HEK293 (cell line): ENCODE measurements around the gene APRT.
A peak's percentile ranks its signal among the peaks of the same experiment; 100 is the strongest.

Experiments used
- CTCF ChIA-PET: fragments of 350-600 bp; formaldehyde crosslinking; extraction: SDS; loops from one replicate; lab custom pipeline; 2021; ENCODE audit warnings: antibody characterized with exemption; lab: Yijun Ruan, JAX
- POLR2A ChIA-PET: fragments of 300-600 bp; formaldehyde crosslinking; extraction: SDS; loops from one replicate; lab custom pipeline; 2020; ENCODE audit warnings: antibody characterized with exemption, inconsistent platforms; lab: Yijun Ruan, JAX
- H3K27ac ChIP-seq: fragments of 200-500 bp; sonication (Bioruptor generic); 2 replicates; pipeline ENCODE4 v1.5.1; 2014; ENCODE audit warnings: low read depth, low read length, control low read depth, inconsistent platforms; ENCODE audit errors: extremely low read depth
- H3K36me3 ChIP-seq, 2 experiments: fragments of 200-500 bp in 1 of 2; sonication (Bioruptor generic) in 1 of 2; 1 replicate in 1 of 2; 2 replicates in 1 of 2; pipeline ENCODE4 v1.5.1; 2014 to 2017; ENCODE audit warnings: inconsistent platforms in 2 of 2, low read length in 2 of 2; ENCODE audit not compliant: control insufficient read depth in 2 of 2, insufficient read depth in 1 of 2
- H3K4me1 ChIP-seq: fragments of 200-500 bp; sonication (Bioruptor generic); 2 replicates; pipeline ENCODE4 v1.5.1; 2014; ENCODE audit warnings: mild to moderate bottlenecking, low read length, inconsistent platforms; ENCODE audit not compliant: control insufficient read depth, insufficient read depth
- H3K4me3 ChIP-seq: 2 replicates; pipeline ENCODE4 v1.5.1; 2011; ENCODE audit warnings: low read depth, mild to moderate bottlenecking, control low read depth, low read length, moderate library complexity
- H3K9me3 ChIP-seq: fragments of 200-500 bp; sonication (Bioruptor generic); 2 replicates; pipeline ENCODE4 v1.5.1; 2014; ENCODE audit warnings: low read depth, low read length, inconsistent platforms; ENCODE audit not compliant: control insufficient read depth, insufficient read depth
- AEBP2 ChIP-seq: fragments of 450-650 bp; formaldehyde crosslinking; IDR thresholded peaks from 2 replicates; pipeline ENCODE4 v1.5.1; 2016; ENCODE audit warnings: missing biosample characterization, missing genetic modification characterization, borderline replicate concordance
- BCL11A ChIP-seq: fragments of 450-650 bp; formaldehyde crosslinking; IDR thresholded peaks from 2 replicates; pipeline ENCODE4 v1.5.1; 2016; ENCODE audit warnings: low read depth, missing biosample characterization, missing genetic modification characterization
- GLI4 ChIP-seq: fragments of 450-650 bp; formaldehyde crosslinking; IDR thresholded peaks from 2 replicates; pipeline ENCODE4 v1.5.1; 2016; ENCODE audit warnings: missing biosample characterization, missing genetic modification characterization
- GLIS1 ChIP-seq: fragments of 450-650 bp; formaldehyde crosslinking; IDR thresholded peaks from 2 replicates; pipeline ENCODE4 v1.5.1; 2016; ENCODE audit warnings: missing biosample characterization, missing genetic modification characterization
- HIC1 ChIP-seq: fragments of 450-650 bp; formaldehyde crosslinking; IDR thresholded peaks from 2 replicates; pipeline ENCODE4 v1.5.1; 2016; ENCODE audit warnings: missing biosample characterization, missing genetic modification characterization
- SCRT1 ChIP-seq: fragments of 450-650 bp; formaldehyde crosslinking; IDR thresholded peaks from 2 replicates; pipeline ENCODE4 v1.5.1; 2016; ENCODE audit warnings: missing biosample characterization, missing genetic modification characterization, borderline replicate concordance
- ZBTB10 ChIP-seq: fragments of 450-650 bp; formaldehyde crosslinking; IDR thresholded peaks from 2 replicates; pipeline ENCODE4 v1.5.1; 2016; ENCODE audit warnings: missing biosample characterization, missing genetic modification characterization
- ZNF18 ChIP-seq: fragments of 450-650 bp; formaldehyde crosslinking; IDR thresholded peaks from 2 replicates; pipeline ENCODE4 v1.5.1; 2016; ENCODE audit warnings: missing biosample characterization, missing genetic modification characterization
- ZNF394 ChIP-seq: fragments of 450-650 bp; formaldehyde crosslinking; IDR thresholded peaks from 2 replicates; pipeline ENCODE4 v1.5.1; 2016; ENCODE audit warnings: missing biosample characterization, missing genetic modification characterization, mild to moderate bottlenecking, moderate library complexity, borderline replicate concordance
- ZNF692 ChIP-seq: fragments of 450-650 bp; formaldehyde crosslinking; IDR thresholded peaks from 2 replicates; pipeline ENCODE4 v1.5.1; 2016; ENCODE audit warnings: missing biosample characterization, missing genetic modification characterization
- ZNF768 ChIP-seq: fragments of 450-650 bp; formaldehyde crosslinking; IDR thresholded peaks from 2 replicates; pipeline ENCODE4 v1.5.1; 2018; ENCODE audit warnings: missing biosample characterization, mild to moderate bottlenecking, missing genetic modification characterization

The APRT gene

GRCh38 chr16:88809068-88809675 lies 2.6 kb downstream of the APRT start (continued):
- TF ChIP-seq ZBTB10 (tag by site-specific recombination) = peak; percentile 44; the same call in 1 of the 2 replicates

- Histone ChIP-seq H3K9me3 (no peaks in the 10 kb centered on the region), H3K4me3 (no peak overlapping the region), H3K36me3 (peaks cover 0 to 70% of the 10 kb centered on the region in 2 experiments; a peak in 1 of 3 replicates), H3K4me1 (peaks cover 5% of the 10 kb centered on the region), H3K27ac (peak overlapping the region; percentile 40; the same call in 1 of the 2 replicates)
- ChIA-PET POLR2A (interaction anchor here (0.7 to 4.5 kb wide), 9 partner anchors 8 to 127 kb away, joined by 3 to 33 read pairs (median 4); no protein-coding TSS in a partner anchor), CTCF (interaction anchor here (1.5 to 3.3 kb wide), 2 partner anchors 71 kb away, joined by 3 to 25 read pairs; no protein-coding TSS in a partner anchor)
- TF ChIP-seq HIC1 (tag by site-specific recombination) (0 out of 2 replicates have a peak, but pooled peaks have one; percentile 10), SCRT1 (0 out of 2 replicates have a peak, but pooled peaks have one; percentile 44), ZNF692 (peak; percentile 78), GLIS1 (peak; percentile 13; the same call in 1 of the 2 replicates), AEBP2 (tag by site-specific recombination) (no peak), ZNF18 (peak; percentile 88), GLI4 (tag by site-specific recombination) (no peak), ZNF394 (tag by site-specific recombination) (peak; percentile 52; the same call in 1 of the 2 replicates), ZNF768 (tag by site-specific recombination) (peak; percentile 29; the same call in 1 of the 2 replicates), BCL11A (tag by site-specific recombination) (peak; percentile 15; the same call in 1 of the 2 replicates)
Measured at GRCh38 chr16:88807626-88808453, 3.9 kb downstream of the APRT start.
